Subcutaneous abdominal adipose tissue (tissue), 5 donors: Measurements from ENCODE around the gene PTPRJ.
A peak's percentile ranks its signal among the peaks of the same experiment; 100 is the strongest.
"Not testable (repeated sequence)": the region's sequence is repeated elsewhere in the genome, so short reads cannot be mapped to it uniquely, and the experiment has no call there.

ENCODE experiments used
- H3K27ac ChIP-seq: one replicate; pipeline ENCODE4 v1.7.0; 2013; ENCODE audit warnings: low read depth, mild to moderate bottlenecking, inconsistent platforms, low read length, moderate library complexity
- H3K27me3 ChIP-seq, 5 donors: one replicate each; pipeline ENCODE4 v1.7.0; 2013; ENCODE audit warnings: low read length in 5 of 5, inconsistent platforms in 1 of 5; ENCODE audit not compliant: control insufficient read depth in 5 of 5, insufficient read depth in 4 of 5
- H3K36me3 ChIP-seq, 5 donors: one replicate each; pipeline ENCODE4 v1.7.0; 2013; ENCODE audit warnings: low read length in 5 of 5; ENCODE audit not compliant: control insufficient read depth in 5 of 5, insufficient read depth in 5 of 5
- H3K4me1 ChIP-seq, 5 donors: one replicate each; pipeline ENCODE4 v1.7.0; 2013; ENCODE audit warnings: low read length in 5 of 5, mild to moderate bottlenecking in 3 of 5, moderate library complexity in 1 of 5; ENCODE audit not compliant: control insufficient read depth in 5 of 5, insufficient read depth in 5 of 5
- H3K4me3 ChIP-seq, 5 donors: one replicate each; pipeline ENCODE4 v1.7.0; 2013; ENCODE audit warnings: low read length in 5 of 5, low read depth in 1 of 5
- H3K9ac ChIP-seq, 5 donors: one replicate each; pipeline ENCODE4 v1.7.0; 2013; ENCODE audit warnings: low read length in 5 of 5, mild to moderate bottlenecking in 4 of 5, moderate library complexity in 3 of 5
- H3K9me3 ChIP-seq, 5 donors: one replicate each; pipeline ENCODE4 v1.7.0; 2013; ENCODE audit warnings: low read length in 5 of 5; ENCODE audit not compliant: control insufficient read depth in 5 of 5
- donor health status: healthy.
- donor health status: healthy.
- donor health status: healthy.
- donor health status: healthy.
- donor health status: healthy.

The PTPRJ gene

GRCh38 chr11:48023608-48024007, 43.2 kb downstream of the PTPRJ start:
- not testable (repeated sequence) for H3K27ac ChIP-seq, H3K36me3 ChIP-seq, H3K9ac ChIP-seq, H3K27me3 ChIP-seq, H3K9me3 ChIP-seq, H3K4me3 ChIP-seq
- peaks cover 0 to 31% (median 16%) of the 10 kb centered on the region in 5 donors for H3K4me1 ChIP-seq

- Histone ChIP-seq H3K27ac (no peak overlapping the region), H3K4me3 (no peak overlapping the region), H3K27me3 (no peaks in the 10 kb centered on the region), H3K9me3 (no peaks in the 10 kb centered on the region), H3K36me3 (no peaks in the 10 kb centered on the region), H3K4me1 (peaks cover 0 to 33% (median 15%) of the 10 kb centered on the region in 5 donors), H3K9ac (peak overlapping the region in 1 of 5 donors; percentile 70)
Measured at GRCh38 chr11:48024635-48025071, 44.3 kb downstream of the PTPRJ start.

- H3K4me3 ChIP-seq = no peak overlapping the region
- H3K9me3 ChIP-seq = no peaks in the 10 kb centered on the region
- no peak overlapping the region for H3K27ac ChIP-seq
- H3K9ac ChIP-seq = peak overlapping the region in 1 of 5 donors; percentile 70
- H3K36me3 ChIP-seq = no peaks in the 10 kb centered on the region
- no peaks in the 10 kb centered on the region for H3K27me3 ChIP-seq
- H3K4me1 ChIP-seq = peaks cover 0 to 37% (median 16%) of the 10 kb centered on the region in 5 donors
Measured at GRCh38 chr11:48025293-48025983, 45.1 kb downstream of the PTPRJ start.

- Histone ChIP-seq H3K27me3 (no peaks in the 10 kb centered on the region), H3K9ac (no peak overlapping the region), H3K27ac (no peak overlapping the region), H3K4me3 (no peak overlapping the region), H3K9me3 (no peaks in the 10 kb centered on the region), H3K36me3 (no peaks in the 10 kb centered on the region), H3K4me1 (peaks cover 0 to 36% (median 15%) of the 10 kb centered on the region in 5 donors)
Measured at GRCh38 chr11:48025984-48026340, 45.6 kb downstream of the PTPRJ start.

- Histone ChIP-seq H3K9ac (no peak overlapping the region), H3K36me3 (no peaks in the 10 kb centered on the region), H3K4me1 (peaks cover 0 to 56% (median 31%) of the 10 kb centered on the region in 5 donors), H3K27me3 (no peaks in the 10 kb centered on the region), H3K27ac (no peak overlapping the region), H3K9me3 (no peaks in the 10 kb centered on the region), H3K4me3 (peak overlapping the region in 1 of 5 donors; percentile 6)
Measured at GRCh38 chr11:48028914-48029680, 48.7 kb downstream of the PTPRJ start.

- Histone ChIP-seq H3K4me1 (peaks cover 0 to 59% (median 37%) of the 10 kb centered on the region in 5 donors), H3K9ac (no peak overlapping the region), H3K27me3 (no peaks in the 10 kb centered on the region), H3K27ac (no peak overlapping the region), H3K4me3 (no peak overlapping the region), H3K9me3 (no peaks in the 10 kb centered on the region), H3K36me3 (no peaks in the 10 kb centered on the region)
Measured at GRCh38 chr11:48029681-48030290, 49.4 kb downstream of the PTPRJ start.

- Histone ChIP-seq H3K36me3 (no peaks in the 10 kb centered on the region), H3K4me3 (peak overlapping the region in 1 of 5 donors; percentile 2), H3K9ac (no peak overlapping the region), H3K9me3 (no peaks in the 10 kb centered on the region), H3K27me3 (no peaks in the 10 kb centered on the region), H3K4me1 (peaks cover 0 to 61% (median 42%) of the 10 kb centered on the region in 5 donors), H3K27ac (no peak overlapping the region)
Measured at GRCh38 chr11:48031602-48032001, 51.2 kb downstream of the PTPRJ start.

- H3K36me3 ChIP-seq = no peaks in the 10 kb centered on the region
- H3K9ac ChIP-seq = no peak overlapping the region
- no peaks in the 10 kb centered on the region for H3K9me3 ChIP-seq
- H3K4me3 ChIP-seq = no peak overlapping the region
- peaks cover 0 to 61% (median 42%) of the 10 kb centered on the region in 5 donors for H3K4me1 ChIP-seq
- H3K27me3 ChIP-seq = no peaks in the 10 kb centered on the region
- H3K27ac ChIP-seq = no peak overlapping the region
Measured at GRCh38 chr11:48032721-48033120, 52.4 kb downstream of the PTPRJ start.

GRCh38 chr11:48033918-48034341, 53.6 kb downstream of the PTPRJ start:
- no peak overlapping the region for H3K4me3 ChIP-seq

More at GRCh38 chr11:48033918-48034341, 53.6 kb downstream of the PTPRJ start:
- Histone ChIP-seq H3K36me3 (no peaks in the 10 kb centered on the region), H3K27me3 (no peaks in the 10 kb centered on the region), H3K9me3 (no peaks in the 10 kb centered on the region), H3K27ac (no peak overlapping the region), H3K4me1 (peaks cover 0 to 57% (median 42%) of the 10 kb centered on the region in 5 donors), H3K9ac (no peak overlapping the region)
